COLO829 (cell line): ENCODE results near the gene MGMT.

ENCODE experiments used
- DNase-seq: peaks from one replicate; pipeline ENCODE4 v3.0.0; 2012; ENCODE audit warnings: low spot score

MGMT gene

GRCh38 chr10:129761981-129762956, 295.2 kb downstream of the MGMT start:
- peak; percentile 61 for DNase-seq

- DNase-seq = no peak
Observed at GRCh38 chr10:129764011-129764900, 297.2 kb downstream of the MGMT start.

- no peak for DNase-seq
Observed at GRCh38 chr10:129764901-129765663, 298.0 kb downstream of the MGMT start.

- no peak for DNase-seq
Observed at GRCh38 chr10:129765664-129766550, 298.9 kb downstream of the MGMT start.

- DNase-seq = no peak
Observed at GRCh38 chr10:129766611-129767550, 299.8 kb downstream of the MGMT start.

- DNase-seq = no peak
Observed at GRCh38 chr10:129767751-129768150, 300.7 kb downstream of the MGMT start.

GRCh38 chr10:129768437-129769355, 301.7 kb downstream of the MGMT start:
- no peak for DNase-seq

- DNase-seq = no peak
Observed at GRCh38 chr10:129769381-129770116, 302.5 kb downstream of the MGMT start.

- no peak for DNase-seq
Observed at GRCh38 chr10:129770286-129770685, 303.2 kb downstream of the MGMT start.

- DNase-seq = no peak
Observed at GRCh38 chr10:129771024-129771423, 304.0 kb downstream of the MGMT start.

GRCh38 chr10:129771576-129771975, 304.5 kb downstream of the MGMT start:
- DNase-seq = no peak

- no peak for DNase-seq
Observed at GRCh38 chr10:129771991-129772431, 305.0 kb downstream of the MGMT start.

GRCh38 chr10:129772468-129773358, 305.7 kb downstream of the MGMT start:
- no peak for DNase-seq

- DNase-seq = no peak
Observed at GRCh38 chr10:129773359-129773990, 306.4 kb downstream of the MGMT start.

- DNase-seq = no peak
Observed at GRCh38 chr10:129774082-129774735, 307.2 kb downstream of the MGMT start.
